Smooth muscle cell (in vitro differentiated cells): ENCODE data around the gene TP53. TPM values are rescaled to one million over a fixed set of nuclear protein-coding genes. Genes with fewer than 3 reads are reported as not detected.
"Not testable (repeated sequence)": the region's sequence is repeated elsewhere in the genome, so short reads cannot be mapped to it uniquely, and the experiment has no call there.

Experiments
- DNase-seq: peaks from one replicate; lab custom pipeline; 2025; ENCODE audit not compliant: unreplicated experiment; lab: John Stamatoyannopoulos, UW
- H2AFZ ChIP-seq: fragments of 200-600 bp; sonication (generic); 2 replicates; pipeline ENCODE4 v1.6.0; 2016; ENCODE audit warnings: antibody characterized with exemption, low read depth, mild to moderate bottlenecking
- H3F3A ChIP-seq: fragments of 200-600 bp; sonication (generic); 2 replicates; pipeline ENCODE4 v1.6.0; 2017; ENCODE audit warnings: antibody characterized with exemption, low read depth
- H3K27ac ChIP-seq: fragments of 200-600 bp; sonication (generic); 2 replicates; pipeline ENCODE4 v1.5.1; 2016; ENCODE audit warnings: low read depth, mild to moderate bottlenecking
- H3K27me3 ChIP-seq: fragments of 200-600 bp; sonication (generic); 2 replicates; pipeline ENCODE4 v1.6.1; 2016; ENCODE audit warnings: low read depth, mild to moderate bottlenecking
- H3K36me3 ChIP-seq: fragments of 200-600 bp; sonication (generic); 2 replicates; pipeline ENCODE4 v1.5.1; 2016; ENCODE audit warnings: low read depth
- H3K4me1 ChIP-seq: fragments of 200-600 bp; sonication (generic); 2 replicates; pipeline ENCODE4 v1.5.1; 2016; ENCODE audit warnings: low read depth
- H3K4me2 ChIP-seq: fragments of 200-600 bp; sonication (generic); 2 replicates; pipeline ENCODE4 v1.6.0; 2016; ENCODE audit warnings: mild to moderate bottlenecking
- H3K4me3 ChIP-seq: fragments of 200-600 bp; sonication (generic); 2 replicates; pipeline ENCODE4 v1.5.1; 2016; ENCODE audit warnings: mild to moderate bottlenecking
- H3K79me2 ChIP-seq: fragments of 200-600 bp; sonication (generic); 2 replicates; pipeline ENCODE4 v1.6.0; 2016; ENCODE audit warnings: low read depth, mild to moderate bottlenecking
- H3K9ac ChIP-seq: fragments of 200-600 bp; sonication (generic); 2 replicates; pipeline ENCODE4 v1.6.0; 2016; ENCODE audit warnings: low read depth
- H3K9me3 ChIP-seq: fragments of 200-600 bp; sonication (generic); replicated peaks from 2 replicates; pipeline ENCODE4 v1.5.1; 2016; ENCODE audit warnings: low read depth
- H4K20me1 ChIP-seq: fragments of 200-600 bp; sonication (generic); 2 replicates; pipeline ENCODE4 v1.6.0; 2016; ENCODE audit warnings: low read depth
- WGBS: methylation state at CpG from one replicate; pipeline ENCODE4 v1.1.7; 2016; ENCODE audit warnings: low lambda C conversion rate; 5-methylcytosine and 5-hydroxymethylcytosine counted together
- polyA plus RNA-seq: library from polyadenylated mRNA; unstranded; fragments of >200 nt; fragmentation: Nextera tagmentation; extraction: Ambion mirVana; gene quantifications from 2 replicates; pipeline ENCODE4 v1.2.1, GENCODE V29; 2016
- total RNA-seq: library from RNA; depleted of rRNA; stranded (reverse); fragments of >200 nt; gene quantifications from 2 replicates; pipeline ENCODE4 v1.2.3, GENCODE V29; 2014
- TF ChIP-seq, protein P1 (sequence below): fragments of 200-600 bp; sonication (generic); IDR thresholded peaks from 2 replicates; pipeline ENCODE4 v1.5.1; 2017; ENCODE audit warnings: borderline replicate concordance, mild to moderate bottlenecking, antibody characterized with exemption; ENCODE audit not compliant: insufficient read depth, poor library complexity, severe bottlenecking

Gene TP53
- total and polyA plus RNA-seq, 2 experiments from 2014 or later, result 21.1 to 55.1 TPM

DNA sequence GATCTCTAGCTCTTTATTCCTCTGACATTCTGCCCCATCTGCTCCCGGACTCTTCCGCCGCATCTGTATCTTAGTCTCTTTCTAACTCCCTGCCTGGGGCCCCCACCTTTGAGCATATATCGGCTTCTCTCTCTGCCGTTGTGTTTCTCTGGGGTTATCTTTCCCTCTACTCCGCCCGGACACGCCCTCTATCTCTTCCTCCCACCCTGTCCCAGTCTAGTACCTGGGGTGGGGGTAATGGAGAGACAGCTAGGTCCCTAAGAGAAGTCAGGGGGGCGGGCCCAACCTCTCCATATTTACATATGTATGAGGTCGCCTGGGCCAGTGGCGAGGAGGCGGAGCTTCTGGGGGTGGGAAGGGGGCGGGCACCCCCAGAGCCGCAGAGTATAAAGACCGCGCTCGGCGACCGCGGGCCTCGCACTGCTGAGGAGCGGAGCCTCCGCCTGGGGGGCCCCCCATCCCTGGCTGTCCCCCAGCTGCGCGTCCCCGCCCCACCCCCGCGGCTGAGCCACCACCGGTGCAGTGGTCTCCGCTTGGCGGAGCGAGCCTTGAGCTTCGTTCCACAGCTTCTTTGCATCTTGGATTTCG lies 36.7 kb downstream of the TP53 start, which contains the start of gene ATP1B2:
Gene ATP1B2, plus strand, starts transcription at position 418 of the 588 bp plus-strand sequence. CDS start 593 bp downstream, outside the sequence.
- Histone ChIP-seq H3K9ac (peak within 1 kb of the TSS; percentile 47), H4K20me1 (no peaks in the 10 kb centered on the region), H3K36me3 (no peaks in the 10 kb centered on the region), H3K4me1 (peaks cover 11% of the 10 kb centered on the region), H3K27me3 (peaks cover 11% of the 10 kb centered on the region), H3K9me3 (no peaks in the 10 kb centered on the region), H3K4me2 (peak within 1 kb of the TSS; percentile 98), H3K4me3 (peak within 1 kb of the TSS; percentile 62), H3K79me2 (no peaks in the 10 kb centered on the region), H2AFZ (peak within 1 kb of the TSS; percentile 84), H3K27ac (no peak within 1 kb of the TSS), H3F3A (no peaks in the 10 kb centered on the region)
- whole genome bisulfite sequencing, result 4% methylated on average over 20 of the region's 34 CpGs
- TF ChIP-seq, protein P1, sequence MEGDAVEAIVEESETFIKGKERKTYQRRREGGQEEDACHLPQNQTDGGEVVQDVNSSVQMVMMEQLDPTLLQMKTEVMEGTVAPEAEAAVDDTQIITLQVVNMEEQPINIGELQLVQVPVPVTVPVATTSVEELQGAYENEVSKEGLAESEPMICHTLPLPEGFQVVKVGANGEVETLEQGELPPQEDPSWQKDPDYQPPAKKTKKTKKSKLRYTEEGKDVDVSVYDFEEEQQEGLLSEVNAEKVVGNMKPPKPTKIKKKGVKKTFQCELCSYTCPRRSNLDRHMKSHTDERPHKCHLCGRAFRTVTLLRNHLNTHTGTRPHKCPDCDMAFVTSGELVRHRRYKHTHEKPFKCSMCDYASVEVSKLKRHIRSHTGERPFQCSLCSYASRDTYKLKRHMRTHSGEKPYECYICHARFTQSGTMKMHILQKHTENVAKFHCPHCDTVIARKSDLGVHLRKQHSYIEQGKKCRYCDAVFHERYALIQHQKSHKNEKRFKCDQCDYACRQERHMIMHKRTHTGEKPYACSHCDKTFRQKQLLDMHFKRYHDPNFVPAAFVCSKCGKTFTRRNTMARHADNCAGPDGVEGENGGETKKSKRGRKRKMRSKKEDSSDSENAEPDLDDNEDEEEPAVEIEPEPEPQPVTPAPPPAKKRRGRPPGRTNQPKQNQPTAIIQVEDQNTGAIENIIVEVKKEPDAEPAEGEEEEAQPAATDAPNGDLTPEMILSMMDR, result no peak
- DNase-seq, result peak; percentile 69

DNA sequence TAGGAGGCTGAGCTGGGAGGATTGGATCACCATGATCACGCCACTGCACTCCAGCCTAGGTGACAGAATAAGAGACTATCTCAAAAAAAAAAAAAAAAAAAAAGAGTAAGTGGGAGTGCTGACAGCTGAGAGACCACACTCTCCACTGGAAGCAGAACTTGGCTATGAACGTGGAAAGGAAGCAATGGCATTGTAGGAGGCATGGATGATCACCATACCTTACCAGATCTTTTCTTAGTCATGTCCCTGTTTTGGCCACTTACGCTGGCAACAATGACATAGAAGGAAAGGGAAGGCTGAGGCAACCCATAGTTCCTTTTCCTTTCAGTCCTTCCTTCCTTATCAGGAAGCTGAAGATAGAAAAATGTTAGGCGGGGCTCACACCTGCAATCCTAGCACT lies 40.3 kb downstream of the TP53 start:
- H3K79me2 ChIP-seq, result no peaks in the 10 kb centered on the region
- DNase-seq, result no peak
- H3K9ac ChIP-seq, result no peak overlapping the region
- TF ChIP-seq, protein P1, result no peak
- no peaks in the 10 kb centered on the region for H3F3A ChIP-seq
- no peaks in the 10 kb centered on the region for H3K9me3 ChIP-seq
- H3K27me3 ChIP-seq, result peaks cover 11% of the 10 kb centered on the region
- no peak overlapping the region for H2AFZ ChIP-seq
- 88% methylated on average over 4 of the region's 4 CpGs for WGBS
- H3K27ac ChIP-seq, result no peak overlapping the region
- H3K4me3 ChIP-seq, result no peak overlapping the region
- no peaks in the 10 kb centered on the region for H4K20me1 ChIP-seq
- peaks cover 11% of the 10 kb centered on the region for H3K4me1 ChIP-seq
- no peaks in the 10 kb centered on the region for H3K36me3 ChIP-seq
- no peak overlapping the region for H3K4me2 ChIP-seq

DNA sequence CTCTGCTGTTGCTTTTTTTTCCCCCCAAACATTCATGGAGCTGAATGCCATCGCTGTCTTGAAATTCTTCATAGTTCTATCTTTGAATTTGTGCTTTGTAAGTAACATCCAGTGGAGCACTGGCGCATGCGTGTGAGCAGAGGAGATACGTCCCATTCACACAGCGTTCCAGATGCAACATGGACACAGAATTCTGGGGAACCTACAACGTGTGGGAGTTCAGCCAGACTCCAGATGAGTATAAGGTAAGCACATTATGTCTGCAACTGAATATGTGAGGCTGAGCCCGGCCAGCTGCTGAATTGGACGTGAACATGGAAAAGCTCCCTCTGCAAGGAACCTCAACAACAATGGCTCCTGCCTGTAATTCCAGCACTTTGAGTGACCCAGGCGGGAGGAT lies 40.8 kb downstream of the TP53 start:
- no peaks in the 10 kb centered on the region for H3F3A ChIP-seq
- H3K27me3 ChIP-seq, result peaks cover 6% of the 10 kb centered on the region
- peaks cover 11% of the 10 kb centered on the region for H3K4me1 ChIP-seq
- H3K9ac ChIP-seq, result no peak overlapping the region
- no peaks in the 10 kb centered on the region for H4K20me1 ChIP-seq
- no peaks in the 10 kb centered on the region for H3K79me2 ChIP-seq
- no peaks in the 10 kb centered on the region for H3K36me3 ChIP-seq
- no peak overlapping the region for H3K27ac ChIP-seq
- no peak for DNase-seq
- no peak overlapping the region for H2AFZ ChIP-seq
- TF ChIP-seq, protein P1, result no peak
- no peak overlapping the region for H3K4me3 ChIP-seq
- H3K4me2 ChIP-seq, result no peak overlapping the region
- WGBS, result 85% methylated on average over 9 of the region's 9 CpGs
- H3K9me3 ChIP-seq, result no peaks in the 10 kb centered on the region

DNA sequence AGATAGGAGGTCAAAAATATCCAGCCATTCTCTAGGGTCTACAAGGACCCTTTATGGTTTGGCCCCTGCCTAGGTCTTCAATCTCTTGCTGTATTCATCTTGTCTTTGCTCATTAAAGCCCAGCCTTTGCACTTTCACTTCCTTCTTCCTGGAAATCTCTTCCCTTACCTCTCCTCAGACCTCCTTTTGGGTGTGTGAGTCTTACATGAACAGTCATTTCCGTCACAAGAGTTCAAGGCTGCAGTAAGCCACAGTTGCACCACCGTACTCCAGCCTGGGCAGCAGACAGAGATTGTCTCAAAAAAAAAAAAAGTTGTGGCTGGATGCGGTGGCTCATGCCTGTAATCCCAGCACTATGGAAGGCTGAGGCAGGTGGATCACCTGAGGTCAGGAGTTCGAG lies 42.5 kb downstream of the TP53 start:
- no peak overlapping the region for H2AFZ ChIP-seq
- H3K9me3 ChIP-seq, result no peaks in the 10 kb centered on the region
- no peak overlapping the region for H3K4me2 ChIP-seq
- no peaks in the 10 kb centered on the region for H3K79me2 ChIP-seq
- no peak overlapping the region for H3K27ac ChIP-seq
- no peaks in the 10 kb centered on the region for H3K36me3 ChIP-seq
- 93% methylated on average over 4 of the region's 4 CpGs for WGBS
- no peaks in the 10 kb centered on the region for H4K20me1 ChIP-seq
- TF ChIP-seq, protein P1, result no peak
- no peak overlapping the region for H3K4me3 ChIP-seq
- no peak for DNase-seq
- no peaks in the 10 kb centered on the region for H3K4me1 ChIP-seq
- H3F3A ChIP-seq, result no peaks in the 10 kb centered on the region
- H3K9ac ChIP-seq, result no peak overlapping the region
- no peaks in the 10 kb centered on the region for H3K27me3 ChIP-seq

DNA sequence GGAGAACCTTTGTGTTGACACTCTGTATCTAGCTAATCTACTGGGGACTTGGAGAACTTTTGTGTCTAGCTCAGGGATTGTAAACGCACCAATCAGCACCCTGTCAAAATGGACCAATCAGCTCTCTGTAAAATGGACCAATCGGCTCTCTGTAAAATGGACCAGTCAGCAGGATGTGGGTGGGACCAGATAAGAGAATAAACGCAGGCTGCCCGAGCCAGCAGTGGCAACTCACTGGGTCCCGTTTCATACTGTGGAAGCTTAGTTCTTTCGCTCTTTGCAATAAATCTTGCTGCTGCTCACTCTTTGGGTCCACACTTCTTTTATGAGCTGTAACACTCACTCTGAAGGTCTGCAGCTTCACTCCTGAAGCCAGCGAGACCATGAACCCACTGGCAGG lies 45.7 kb downstream of the TP53 start:
- H3K9me3 ChIP-seq, H3F3A ChIP-seq, H3K4me3 ChIP-seq, H3K79me2 ChIP-seq, H3K27ac ChIP-seq, H3K36me3 ChIP-seq, DNase-seq, H3K4me1 ChIP-seq, H2AFZ ChIP-seq, H3K27me3 ChIP-seq, H4K20me1 ChIP-seq, H3K9ac ChIP-seq, H3K4me2 ChIP-seq: not testable (repeated sequence)
- WGBS, result 49% methylated on average over 7 of the region's 7 CpGs
